Left ventricle myocardium inferior (tissue), 1 donor: ENCODE measurements around the gene MAST4. TPM values are rescaled to one million over a fixed set of nuclear protein-coding genes. Genes with fewer than 3 reads are reported as not detected.
A peak's percentile ranks its signal among the peaks of the same experiment; 100 is the strongest.

Experiments used
- DNase-seq: peaks from one replicate; pipeline ENCODE4 v3.0.0-alpha.2; 2020
- H3K27ac ChIP-seq: fragments of 200-600 bp; replicated peaks from 2 replicates; pipeline ENCODE4 v1.8.0; 2021
- H3K27me3 ChIP-seq: fragments of 200-600 bp; 2 replicates; pipeline ENCODE4 v1.8.0; 2021; ENCODE audit warnings: low read depth
- H3K36me3 ChIP-seq: fragments of 200-600 bp; 2 replicates; pipeline ENCODE4 v1.8.0; 2021
- H3K4me1 ChIP-seq: fragments of 200-600 bp; 2 replicates; pipeline ENCODE4 v1.8.0; 2021
- H3K4me3 ChIP-seq: fragments of 200-600 bp; 2 replicates; pipeline ENCODE4 v1.8.0; 2021; ENCODE audit warnings: mild to moderate bottlenecking, moderate library complexity
- H3K9me3 ChIP-seq: fragments of 200-600 bp; replicated peaks from 2 replicates; pipeline ENCODE4 v1.8.0; 2021
- CTCF ChIP-seq: fragments of 200-600 bp; IDR thresholded peaks from 2 replicates; pipeline ENCODE4 v1.8.0; 2021; ENCODE audit warnings: antibody characterized with exemption, mild to moderate bottlenecking, borderline replicate concordance
- intact Hi-C: fragments of 100-400 bp; cut with micrococcal nuclease; formaldehyde crosslinking; loops from one replicate; pipeline ENCODE4 v1.11.0; 2022
- total RNA-seq: library from RNA; stranded (reverse); fragmentation: NEBNext Ultra II Directional; extraction: Animal tissue kit (Norgen Biotek cat#: 25700); gene quantifications from one replicate; pipeline ENCODE4 v1.2.1, GENCODE V29; 2021
- donor health status: DM: no; HTN: yes; CAD: no; lungs with severe emphysema.

Gene MAST4
- total RNA-seq, 1 donor from 2014 or later, result 55.7 TPM

DNA sequence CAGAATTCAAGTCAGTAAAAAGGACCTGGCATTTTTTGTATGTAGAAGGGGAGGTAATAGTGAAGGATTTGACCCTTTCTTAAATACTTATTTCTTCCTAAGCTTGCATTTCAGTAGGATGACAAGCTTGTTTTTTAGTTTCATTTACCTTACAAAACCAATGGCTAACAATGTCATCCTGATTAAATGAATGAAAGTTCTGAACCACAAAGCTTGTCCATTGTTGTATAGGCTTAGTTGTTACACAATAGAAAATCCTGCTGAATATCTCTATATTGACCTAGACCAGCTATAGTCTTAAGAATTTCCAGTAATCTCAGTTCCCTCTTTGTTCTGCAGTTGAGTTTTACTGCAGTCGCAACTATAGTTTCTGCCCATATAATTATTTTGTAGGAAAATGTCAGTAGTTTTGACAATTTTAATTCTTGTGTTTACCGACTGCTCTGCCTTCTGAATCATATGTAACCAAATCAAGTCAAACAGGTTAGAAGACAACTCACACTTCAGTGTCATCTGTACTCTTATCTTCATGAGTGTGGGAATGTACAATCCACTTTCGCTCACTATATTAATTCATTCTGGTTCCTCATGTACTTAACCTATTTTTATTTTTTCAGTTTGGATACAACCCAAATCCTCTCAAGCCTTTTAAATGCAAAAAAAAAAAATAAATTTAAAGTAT lies 404.7 kb downstream of the MAST4 start:
- H3K27me3 ChIP-seq, result no peaks in the 10 kb centered on the region
- TF ChIP-seq CTCF, result no peak
- no peak for DNase-seq
- no peak overlapping the region for H3K27ac ChIP-seq
- peaks cover 56% of the 10 kb centered on the region for H3K4me1 ChIP-seq
- H3K9me3 ChIP-seq, result no peaks in the 10 kb centered on the region
- no peaks in the 10 kb centered on the region for H3K36me3 ChIP-seq
- intact Hi-C loops, result no loop called here
- no peak overlapping the region for H3K4me3 ChIP-seq

GRCh38 chr5:67002832-67003684 lies 406.9 kb downstream of the MAST4 start:
- Histone ChIP-seq H3K27ac (peak overlapping the region; percentile 95), H3K4me3 (peak overlapping the region; percentile 77), H3K36me3 (no peaks in the 10 kb centered on the region), H3K9me3 (no peaks in the 10 kb centered on the region), H3K4me1 (peaks cover 71% of the 10 kb centered on the region), H3K27me3 (no peaks in the 10 kb centered on the region)
- intact Hi-C loops, result no loop called here
- no peak for TF ChIP-seq CTCF
- no peak for DNase-seq

GRCh38 chr5:67003685-67003934 lies 407.4 kb downstream of the MAST4 start:
- no peak for TF ChIP-seq CTCF
- no peak for DNase-seq
- Histone ChIP-seq H3K4me1 (peaks cover 75% of the 10 kb centered on the region), H3K4me3 (peak overlapping the region; percentile 77), H3K27ac (peak overlapping the region; percentile 95), H3K36me3 (no peaks in the 10 kb centered on the region), H3K9me3 (no peaks in the 10 kb centered on the region), H3K27me3 (no peaks in the 10 kb centered on the region)
- intact Hi-C loops, result no loop called here

DNA sequence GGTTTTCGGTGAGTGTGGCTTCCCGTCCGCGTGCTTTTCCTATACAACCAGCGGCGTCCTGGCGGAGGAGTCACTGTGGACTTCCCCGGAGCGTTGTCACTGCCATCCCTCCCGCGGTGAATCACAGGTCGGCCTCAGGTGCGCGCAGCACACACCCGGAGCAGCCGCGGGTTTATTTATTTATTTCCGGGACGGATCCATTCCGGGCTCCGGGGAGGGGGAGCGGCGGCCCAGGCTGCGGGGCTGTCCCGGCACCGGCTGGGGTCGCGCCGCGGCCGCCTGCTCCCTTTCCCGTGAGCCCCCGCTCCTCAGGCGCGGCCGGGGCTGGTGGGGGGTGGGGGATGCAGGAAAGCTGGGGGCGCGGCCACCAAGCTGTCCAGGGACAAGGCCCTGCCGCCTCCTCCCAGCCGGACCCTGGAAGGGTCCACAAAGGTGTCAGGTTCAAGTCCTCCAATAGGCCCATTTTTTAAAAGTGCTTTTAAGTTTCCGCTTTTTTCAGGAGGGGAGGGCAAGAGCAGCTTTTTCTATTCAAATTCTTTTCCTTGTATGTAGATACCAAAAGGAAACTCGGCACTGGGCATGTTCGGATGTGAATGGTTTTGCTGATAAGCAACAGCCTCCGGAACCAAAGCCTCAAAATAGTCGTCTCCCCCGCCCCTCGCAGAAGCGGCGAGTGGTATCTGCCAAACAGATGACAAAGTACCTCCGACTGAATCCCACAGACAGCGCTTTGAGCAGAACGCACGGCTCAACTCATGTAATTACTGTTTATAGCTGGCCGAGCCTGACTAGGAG lies 407.9 kb downstream of the MAST4 start:
- peak overlapping the region; percentile 95 for H3K27ac ChIP-seq
- peaks cover 80% of the 10 kb centered on the region for H3K4me1 ChIP-seq
- intact Hi-C loops, result no loop called here
- no peak for TF ChIP-seq CTCF
- H3K4me3 ChIP-seq, result peak overlapping the region; percentile 77
- no peaks in the 10 kb centered on the region for H3K27me3 ChIP-seq
- no peaks in the 10 kb centered on the region for H3K36me3 ChIP-seq
- DNase-seq, result peak; percentile 87
- no peaks in the 10 kb centered on the region for H3K9me3 ChIP-seq

DNA sequence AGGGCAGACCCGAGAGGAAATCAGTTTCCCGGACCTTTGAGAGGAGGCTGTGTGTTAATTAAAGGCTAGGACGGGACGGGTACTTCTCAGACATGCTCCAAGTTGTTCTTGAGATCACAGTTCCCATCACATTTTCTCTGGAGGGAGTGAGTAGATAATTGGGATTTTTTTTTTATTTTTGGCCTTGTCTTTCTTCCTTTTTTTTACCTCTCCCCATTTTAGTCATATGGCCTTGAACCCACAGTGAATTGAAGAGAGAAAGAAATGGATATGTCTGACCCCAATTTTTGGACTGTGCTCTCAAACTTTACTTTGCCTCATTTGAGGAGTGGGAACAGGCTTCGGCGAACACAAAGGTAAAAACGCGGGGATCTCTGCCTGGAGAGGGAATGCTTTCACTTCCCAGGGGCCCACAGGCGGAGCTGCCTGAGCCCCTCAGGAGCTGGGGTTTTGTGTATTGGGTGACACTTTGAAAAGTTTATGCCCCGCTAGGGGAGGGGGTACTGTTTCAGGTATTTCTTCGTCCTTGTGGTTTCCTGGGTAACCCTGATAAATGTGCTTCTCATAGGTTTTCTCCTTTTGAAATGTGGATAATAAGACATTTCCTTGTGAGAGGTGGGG lies 408.6 kb downstream of the MAST4 start:
- H3K27me3 ChIP-seq, result no peaks in the 10 kb centered on the region
- peak overlapping the region; percentile 95 for H3K27ac ChIP-seq
- no peaks in the 10 kb centered on the region for H3K36me3 ChIP-seq
- no peaks in the 10 kb centered on the region for H3K9me3 ChIP-seq
- TF ChIP-seq CTCF, result no peak
- no peak for DNase-seq
- intact Hi-C loops, result no loop called here
- peak overlapping the region; percentile 77 for H3K4me3 ChIP-seq
- peaks cover 87% of the 10 kb centered on the region for H3K4me1 ChIP-seq
